Calu3 (cell line): ENCODE results near the gene KCNA5. TPM values are rescaled to one million over a fixed set of nuclear protein-coding genes. Genes with fewer than 3 reads are reported as not detected.

Experiments
- Bru-seq: library from RNA; stranded (reverse); fragments of 400-500 nt; gene quantifications from one replicate; lab custom pipeline; 2021; lab: Mats Ljungman, UMichigan
- BruChase-seq, 2 experiments: library from RNA; stranded (reverse); fragments of 400-500 nt; gene quantifications; one replicate each; lab custom pipeline; 2021; lab: Mats Ljungman, UMichigan
- BruUV-seq: library from RNA; stranded (reverse); fragments of 400-500 nt; replicated peaks from 2 replicates; lab custom pipeline; 2021; lab: Mats Ljungman, UMichigan
- CTCF ChIA-PET: fragments of 300-600 bp; sonication (Branson Sonifier 250); formaldehyde crosslinking; loops from one replicate; lab custom pipeline; 2022; ENCODE audit warnings: antibody characterized with exemption; lab: Charles Lee
- DNase-seq: peaks from one replicate; pipeline ENCODE4 v3.0.0; 2022
- H3K27ac Mint-ChIP-seq: one replicate; pipeline ENCODE4 v1.8.0; 2022; ENCODE audit warnings: mixed read lengths; ENCODE audit not compliant: unreplicated experiment
- H3K27me3 Mint-ChIP-seq: one replicate; pipeline ENCODE4 v1.8.0; 2022; ENCODE audit warnings: mixed read lengths; ENCODE audit not compliant: unreplicated experiment
- H3K36me3 Mint-ChIP-seq: one replicate; pipeline ENCODE4 v1.8.0; 2022; ENCODE audit warnings: mild to moderate bottlenecking, moderate library complexity, mixed read lengths; ENCODE audit not compliant: insufficient read depth, unreplicated experiment
- H3K4me1 Mint-ChIP-seq: one replicate; pipeline ENCODE4 v1.8.0; 2022; ENCODE audit warnings: mild to moderate bottlenecking, low read depth, mixed read lengths; ENCODE audit not compliant: unreplicated experiment
- H3K4me3 Mint-ChIP-seq: one replicate; pipeline ENCODE4 v1.8.0; 2022; ENCODE audit warnings: mild to moderate bottlenecking, low read depth, moderate library complexity, mixed read lengths; ENCODE audit not compliant: unreplicated experiment
- H3K9me3 Mint-ChIP-seq: one replicate; pipeline ENCODE4 v1.8.0; 2022; ENCODE audit warnings: low read depth, mixed read lengths; ENCODE audit not compliant: unreplicated experiment
- CTCF ChIP-seq: fragments of 200-600 bp; IDR thresholded peaks from one replicate; pipeline ENCODE4 v1.8.0; 2022; ENCODE audit warnings: antibody characterized with exemption; ENCODE audit not compliant: unreplicated experiment
- intact Hi-C: fragments of 100-400 bp; cut with micrococcal nuclease; formaldehyde crosslinking; loops from one replicate; pipeline ENCODE4 v1.10.0; 2022; ENCODE audit not compliant: unreplicated experiment
- long read RNA-seq: library from polyadenylated mRNA; stranded (forward); transcript quantifications from one replicate; pipeline ENCODE4 v2.0.0, GENCODE V29; 2022
- total RNA-seq: library from RNA; stranded (reverse); gene quantifications from 2 replicates; pipeline ENCODE4 v1.2.3, GENCODE V29; 2022

KCNA5 gene
- total RNA-seq, result not detected in 2 replicates
- not detected for Bru-seq, nascent RNA
- BruChase-seq, experiment 1, labeled RNA remaining after a 6-hour chase, result not detected
- BruChase-seq, experiment 2, labeled RNA remaining after a 2-hour chase, result not detected
- long read RNA-seq, result 0 reads

- Mint-ChIP-seq H3K27ac (no peak within 1 kb of the TSS), H3K36me3 (no peaks in the 10 kb centered on the region), H3K4me1 (no peaks in the 10 kb centered on the region), H3K27me3 (peaks cover 38% of the 10 kb centered on the region), H3K9me3 (peaks cover 4% of the 10 kb centered on the region), H3K4me3 (no peak within 1 kb of the TSS)
- no TSS peak for BruUV-seq
- no peak for DNase-seq
- no peak for TF ChIP-seq CTCF
- intact Hi-C loops, result no loop called here
- CTCF ChIA-PET, result no interaction called here
These were observed at the start of gene KCNA5 for GRCh38 chr12:5043589-5044419. TSS of gene KCNA5 (plus strand) at chr12:5043879. CDS start at chr12:5044148, 269 bp downstream.

- intact Hi-C loops, result no loop called here
- no peak for TF ChIP-seq CTCF
- CTCF ChIA-PET, result no interaction called here
- no TSS peak for BruUV-seq
- Mint-ChIP-seq H3K4me3 (no peak overlapping the region), H3K4me1 (no peaks in the 10 kb centered on the region), H3K27me3 (peaks cover 77% of the 10 kb centered on the region), H3K36me3 (no peaks in the 10 kb centered on the region), H3K9me3 (no peaks in the 10 kb centered on the region), H3K27ac (no peak overlapping the region)
- DNase-seq, result no peak
These were observed 49.1 kb upstream of the KCNA5 start for GRCh38 chr12:4994622-4995021.

- BruUV-seq, result no TSS peak
- Mint-ChIP-seq H3K27me3 (peaks cover 67% of the 10 kb centered on the region), H3K27ac (no peak overlapping the region), H3K36me3 (no peaks in the 10 kb centered on the region), H3K4me1 (no peaks in the 10 kb centered on the region), H3K4me3 (no peak overlapping the region), H3K9me3 (no peaks in the 10 kb centered on the region)
- no peak for DNase-seq
- intact Hi-C loops, result no loop called here
- TF ChIP-seq CTCF, result no peak
- CTCF ChIA-PET, result no interaction called here
These were observed 47.0 kb upstream of the KCNA5 start for GRCh38 chr12:4996714-4997113.

- Mint-ChIP-seq H3K36me3 (no peaks in the 10 kb centered on the region), H3K4me1 (no peaks in the 10 kb centered on the region), H3K27ac (no peak overlapping the region), H3K27me3 (peaks cover 55% of the 10 kb centered on the region), H3K9me3 (no peaks in the 10 kb centered on the region), H3K4me3 (no peak overlapping the region)
- intact Hi-C loops, result no loop called here
- TF ChIP-seq CTCF, result no peak
- BruUV-seq, result no TSS peak
- CTCF ChIA-PET, result no interaction called here
- no peak for DNase-seq
These were observed 45.7 kb upstream of the KCNA5 start for GRCh38 chr12:4997939-4998338.
